ENCODE measurements around the gene TMSB4X.

TMSB4X gene

DNA sequence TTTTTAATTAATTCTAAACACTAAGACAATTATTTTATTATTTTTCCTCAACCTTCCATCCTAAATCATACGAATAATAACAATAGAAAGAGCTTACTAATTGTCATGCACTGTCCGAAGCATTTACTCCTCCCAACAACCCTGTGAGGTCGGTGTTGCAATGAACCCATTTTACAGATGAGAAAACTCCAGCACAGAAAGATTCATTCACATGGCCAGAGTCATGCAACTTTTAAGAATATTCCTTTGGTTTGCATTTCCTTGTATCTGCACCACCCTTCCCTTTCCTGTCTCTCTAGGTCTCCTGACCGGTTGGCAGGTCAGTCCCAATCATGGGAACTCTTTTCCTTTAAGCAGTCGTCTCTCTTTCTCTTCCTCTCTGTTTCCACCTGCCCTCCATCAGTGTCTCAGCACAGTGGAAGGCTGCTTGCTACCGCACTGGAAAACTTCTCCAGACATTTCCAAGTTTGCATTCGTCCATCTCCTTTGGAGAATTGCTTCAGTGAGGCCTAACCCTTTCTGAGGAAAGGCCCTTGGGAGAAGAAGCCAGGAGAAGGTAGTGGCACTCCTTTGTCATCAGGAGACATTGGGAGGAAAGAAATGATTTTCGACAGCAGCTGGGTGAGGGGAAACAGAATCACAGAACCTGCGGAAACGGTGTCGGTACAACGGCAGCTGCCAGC, 1.9 kb upstream of the TMSB4X start:
- no peak overlapping the region for H2AFZ ChIP-seq (ENCODE audit: low read depth, low read length)
- no peaks in the 10 kb centered on the region for H3K27me3 ChIP-seq (ENCODE audit: insufficient read depth, low read length, poor library complexity)
- peaks cover 29% of the 10 kb centered on the region for H3K36me3 ChIP-seq (ENCODE audit: insufficient read depth, low read length)
- H3K4me3 ChIP-seq (ENCODE audit: low read depth in 1 of 2, low read length in 2 of 2): peak overlapping the region; percentile 48 to 78
- ATAC-seq (ENCODE audit: insufficient read depth, low read depth) (no peak), DNase-seq (no peak)
- no peaks in the 10 kb centered on the region for H3K9me3 ChIP-seq (ENCODE audit: insufficient read depth, low read length, severe bottlenecking)
- peaks cover 90% of the 10 kb centered on the region for H3K79me2 ChIP-seq (ENCODE audit: insufficient read depth, low read length)
- H3K4me2 ChIP-seq (ENCODE audit: insufficient read depth, low read length): peak overlapping the region; percentile 63
- H3K27ac ChIP-seq (ENCODE audit: low read length): peak overlapping the region; percentile 99
- H4K20me1 ChIP-seq (ENCODE audit: insufficient read depth, low read length): peaks cover 10% of the 10 kb centered on the region
- H3K4me1 ChIP-seq (ENCODE audit: insufficient read depth, low read length): peaks cover 37% of the 10 kb centered on the region
- TF ChIP-seq EZH2 (IDR thresholded peaks at IDR 0.05; ENCODE audit: borderline replicate concordance, low read depth, low read length, severe bottlenecking): no peak
- TF ChIP-seq, protein P1, sequence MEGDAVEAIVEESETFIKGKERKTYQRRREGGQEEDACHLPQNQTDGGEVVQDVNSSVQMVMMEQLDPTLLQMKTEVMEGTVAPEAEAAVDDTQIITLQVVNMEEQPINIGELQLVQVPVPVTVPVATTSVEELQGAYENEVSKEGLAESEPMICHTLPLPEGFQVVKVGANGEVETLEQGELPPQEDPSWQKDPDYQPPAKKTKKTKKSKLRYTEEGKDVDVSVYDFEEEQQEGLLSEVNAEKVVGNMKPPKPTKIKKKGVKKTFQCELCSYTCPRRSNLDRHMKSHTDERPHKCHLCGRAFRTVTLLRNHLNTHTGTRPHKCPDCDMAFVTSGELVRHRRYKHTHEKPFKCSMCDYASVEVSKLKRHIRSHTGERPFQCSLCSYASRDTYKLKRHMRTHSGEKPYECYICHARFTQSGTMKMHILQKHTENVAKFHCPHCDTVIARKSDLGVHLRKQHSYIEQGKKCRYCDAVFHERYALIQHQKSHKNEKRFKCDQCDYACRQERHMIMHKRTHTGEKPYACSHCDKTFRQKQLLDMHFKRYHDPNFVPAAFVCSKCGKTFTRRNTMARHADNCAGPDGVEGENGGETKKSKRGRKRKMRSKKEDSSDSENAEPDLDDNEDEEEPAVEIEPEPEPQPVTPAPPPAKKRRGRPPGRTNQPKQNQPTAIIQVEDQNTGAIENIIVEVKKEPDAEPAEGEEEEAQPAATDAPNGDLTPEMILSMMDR (IDR thresholded peaks at IDR 0.05; ENCODE audit: borderline replicate concordance, extremely low read depth, low read length, poor library complexity, severe bottlenecking): no peak
- peak overlapping the region; percentile 98 for H3K9ac ChIP-seq (ENCODE audit: low read depth, low read length)

DNA sequence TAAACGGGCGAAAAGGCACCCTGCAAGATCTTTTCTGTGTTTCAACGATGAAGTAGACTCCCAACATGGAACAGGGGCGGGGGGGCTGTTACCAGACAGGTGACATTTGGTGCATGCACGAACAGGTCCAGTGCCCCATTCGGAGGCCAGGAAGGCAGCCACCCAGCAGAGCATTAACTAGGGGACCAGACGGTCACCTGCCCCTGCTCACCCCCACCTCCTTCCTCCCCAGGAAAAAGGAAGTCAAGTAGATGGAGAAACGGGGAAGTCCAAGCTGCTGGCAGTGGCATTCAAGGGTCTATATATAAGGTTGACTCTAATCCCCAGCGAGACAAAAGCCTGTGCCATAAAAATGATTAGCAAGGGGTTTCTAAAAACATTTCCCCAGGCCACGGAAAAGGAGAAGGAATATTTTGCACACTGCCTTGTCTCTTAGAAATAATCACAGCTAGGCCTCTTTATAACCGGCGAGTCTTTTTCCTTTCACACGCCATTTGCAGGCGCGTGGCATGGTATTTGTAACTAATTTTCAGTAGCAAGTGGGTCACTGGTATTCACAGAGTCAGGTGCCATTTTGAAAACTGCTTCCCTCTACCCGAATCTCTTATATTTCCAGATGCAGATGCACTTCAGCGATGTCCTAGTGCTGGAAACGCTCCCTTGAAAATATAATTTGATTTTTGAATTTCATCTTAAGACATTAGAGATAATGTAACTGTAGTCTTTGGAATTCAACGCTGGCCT, 1.2 kb upstream of the TMSB4X start:
- Histone ChIP-seq H3K4me3 (ENCODE audit: low read depth in 1 of 2, low read length in 2 of 2) (peak overlapping the region; percentile 48 to 78), H3K9ac (ENCODE audit: low read depth, low read length) (peak overlapping the region; percentile 98), H4K20me1 (ENCODE audit: insufficient read depth, low read length) (peaks cover 10% of the 10 kb centered on the region), H3K27me3 (ENCODE audit: insufficient read depth, low read length, poor library complexity) (no peaks in the 10 kb centered on the region), H3K4me2 (ENCODE audit: insufficient read depth, low read length) (peak overlapping the region; percentile 63), H3K9me3 (ENCODE audit: insufficient read depth, low read length, severe bottlenecking) (no peaks in the 10 kb centered on the region), H3K79me2 (ENCODE audit: insufficient read depth, low read length) (peaks cover 94% of the 10 kb centered on the region), H3K27ac (ENCODE audit: low read length) (peak overlapping the region; percentile 99), H3K36me3 (ENCODE audit: insufficient read depth, low read length) (peaks cover 31% of the 10 kb centered on the region), H3K4me1 (ENCODE audit: insufficient read depth, low read length) (peaks cover 40% of the 10 kb centered on the region), H2AFZ (ENCODE audit: low read depth, low read length) (no peak overlapping the region)
- DNase-seq: peak; percentile 81
- TF ChIP-seq, protein P1 (IDR thresholded peaks at IDR 0.05; ENCODE audit: borderline replicate concordance, extremely low read depth, low read length, poor library complexity, severe bottlenecking): no peak
- TF ChIP-seq EZH2 (IDR thresholded peaks at IDR 0.05; ENCODE audit: borderline replicate concordance, low read depth, low read length, severe bottlenecking): no peak
- ATAC-seq (ENCODE audit: insufficient read depth, low read depth): peak; percentile 6; the same call in 2 of the 3 replicates

DNA sequence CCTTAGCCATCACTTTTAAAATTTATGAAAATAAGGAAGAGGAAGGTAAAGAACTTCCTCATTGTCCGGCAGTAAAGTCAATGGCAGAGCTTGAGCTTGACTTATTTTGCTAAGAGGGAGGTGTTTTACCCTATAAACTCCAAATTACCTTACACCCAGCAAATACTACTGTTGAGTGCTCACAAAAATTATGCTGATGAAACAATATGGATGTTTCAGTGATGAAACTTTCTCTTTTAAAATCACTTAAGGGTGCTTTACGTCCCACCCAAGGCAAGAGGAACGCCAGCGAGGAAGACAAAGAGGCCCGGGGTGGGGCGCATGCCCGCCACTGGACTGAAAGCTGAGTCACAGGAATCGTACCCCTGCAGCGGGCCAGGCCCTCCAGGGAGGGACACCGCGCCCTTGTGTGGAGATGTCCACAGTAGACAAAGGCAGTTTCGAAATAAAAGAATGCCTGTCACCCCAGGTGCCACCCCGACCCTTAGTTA, 560 bp upstream of the TMSB4X start:
- peaks cover 10% of the 10 kb centered on the region for H4K20me1 ChIP-seq (ENCODE audit: insufficient read depth, low read length)
- H3K27ac ChIP-seq (ENCODE audit: low read length): peak overlapping the region; percentile 99
- peak overlapping the region; percentile 63 for H3K4me2 ChIP-seq (ENCODE audit: insufficient read depth, low read length)
- peaks cover 44% of the 10 kb centered on the region for H3K4me1 ChIP-seq (ENCODE audit: insufficient read depth, low read length)
- TF ChIP-seq, protein P1 (IDR thresholded peaks at IDR 0.05; ENCODE audit: borderline replicate concordance, extremely low read depth, low read length, poor library complexity, severe bottlenecking): no peak
- ATAC-seq (ENCODE audit: insufficient read depth, low read depth): no peak
- H3K9me3 ChIP-seq (ENCODE audit: insufficient read depth, low read length, severe bottlenecking): no peaks in the 10 kb centered on the region
- H3K4me3 ChIP-seq (ENCODE audit: low read depth in 1 of 2, low read length in 2 of 2): peak overlapping the region; percentile 48 to 78
- H3K27me3 ChIP-seq (ENCODE audit: insufficient read depth, low read length, poor library complexity): no peaks in the 10 kb centered on the region
- peak overlapping the region; percentile 98 for H3K9ac ChIP-seq (ENCODE audit: low read depth, low read length)
- no peak overlapping the region for H2AFZ ChIP-seq (ENCODE audit: low read depth, low read length)
- DNase-seq: peak; percentile 61
- peaks cover 31% of the 10 kb centered on the region for H3K36me3 ChIP-seq (ENCODE audit: insufficient read depth, low read length)
- H3K79me2 ChIP-seq (ENCODE audit: insufficient read depth, low read length): peaks cover 89% of the 10 kb centered on the region

Measured in DND-41 (cell line).